ENCODE data around the gene TMEM19.
A peak's percentile ranks its signal among the peaks of the same experiment; 100 is the strongest.

The TMEM19 gene

GRCh38 chr12:71718611-71719010 is 32.7 kb downstream of the TMEM19 start:
- no peak for DNase-seq (ENCODE audit: low read depth in 2 of 2)

GRCh38 chr12:71719647-71720370 is 33.9 kb downstream of the TMEM19 start:
- no peak for DNase-seq (ENCODE audit: low read depth in 2 of 2)

GRCh38 chr12:71721783-71722505 is 36.1 kb downstream of the TMEM19 start:
- DNase-seq (ENCODE audit: low read depth in 2 of 2) = no peak

- no peak for DNase-seq (ENCODE audit: low read depth in 2 of 2)
These were observed 39.1 kb downstream of the TMEM19 start for GRCh38 chr12:71725011-71725410.

- DNase-seq (ENCODE audit: low read depth in 2 of 2) = no peak
These were observed 40.7 kb downstream of the TMEM19 start for GRCh38 chr12:71726548-71726947.

- DNase-seq (ENCODE audit: low read depth in 2 of 2) = no peak
These were observed 42.1 kb downstream of the TMEM19 start for GRCh38 chr12:71727958-71728357.

- DNase-seq (ENCODE audit: low read depth in 2 of 2) = no peak
These were observed 45.1 kb downstream of the TMEM19 start for GRCh38 chr12:71730936-71731335.

- DNase-seq (ENCODE audit: low read depth in 2 of 2) = no peak
These were observed 45.8 kb downstream of the TMEM19 start for GRCh38 chr12:71731439-71732356.

GRCh38 chr12:71732357-71732712 is 46.5 kb downstream of the TMEM19 start:
- DNase-seq (ENCODE audit: low read depth in 2 of 2) = no peak

GRCh38 chr12:71737197-71737596 is 51.3 kb downstream of the TMEM19 start:
- no peak for DNase-seq (ENCODE audit: low read depth in 2 of 2)

- no peak for DNase-seq (ENCODE audit: low read depth in 2 of 2)
These were observed 57.1 kb downstream of the TMEM19 start for GRCh38 chr12:71742998-71743397.

- no peak for DNase-seq (ENCODE audit: low read depth in 2 of 2)
These were observed 58.8 kb downstream of the TMEM19 start for GRCh38 chr12:71744522-71745300.

GRCh38 chr12:71746974-71747611 is 61.2 kb downstream of the TMEM19 start:
- DNase-seq (ENCODE audit: low read depth in 2 of 2) = peak; percentile 18 to 21

- DNase-seq (ENCODE audit: low read depth in 2 of 2) = no peak
These were observed 62.4 kb downstream of the TMEM19 start for GRCh38 chr12:71748081-71748850.

GRCh38 chr12:71749666-71750065 is 63.8 kb downstream of the TMEM19 start:
- no peak for DNase-seq (ENCODE audit: low read depth in 2 of 2)

- DNase-seq (ENCODE audit: low read depth in 2 of 2) = no peak
These were observed 67.0 kb downstream of the TMEM19 start for GRCh38 chr12:71752891-71753290.

Measured in stimulated activated CD4-positive, alpha-beta T cell treated with anti-CD3 and anti-CD28 coated beads, Interleukin-12 subunit alpha, Interleukin-12 subunit beta, amount 100 ng/mL, for 24 hours (primary cell).